ENCODE results near the gene PLXNC1. TPM values are rescaled to one million over a fixed set of nuclear protein-coding genes. Genes with fewer than 3 reads are reported as not detected.

Gene PLXNC1
- total and polyA plus RNA-seq, 9 donors = 8.2 to 33.7 (median 17.5) TPM

GRCh38 chr12:94174576-94174975 lies 26.2 kb downstream of the PLXNC1 start:
- intact Hi-C loops (cut with DNase I) = no loop called here
- Histone ChIP-seq H3K4me1 (ENCODE audit: insufficient read depth) (no peaks in the 10 kb centered on the region), H3K27me3 (no peaks in the 10 kb centered on the region), H3K9me3 (no peaks in the 10 kb centered on the region), H3K4me3 (no peak overlapping the region), H3K27ac (no peak overlapping the region), H3K36me3 (no peaks in the 10 kb centered on the region)
- no peak for TF ChIP-seq EP300 (IDR thresholded peaks at IDR 0.05)
- TF ChIP-seq, protein P1, sequence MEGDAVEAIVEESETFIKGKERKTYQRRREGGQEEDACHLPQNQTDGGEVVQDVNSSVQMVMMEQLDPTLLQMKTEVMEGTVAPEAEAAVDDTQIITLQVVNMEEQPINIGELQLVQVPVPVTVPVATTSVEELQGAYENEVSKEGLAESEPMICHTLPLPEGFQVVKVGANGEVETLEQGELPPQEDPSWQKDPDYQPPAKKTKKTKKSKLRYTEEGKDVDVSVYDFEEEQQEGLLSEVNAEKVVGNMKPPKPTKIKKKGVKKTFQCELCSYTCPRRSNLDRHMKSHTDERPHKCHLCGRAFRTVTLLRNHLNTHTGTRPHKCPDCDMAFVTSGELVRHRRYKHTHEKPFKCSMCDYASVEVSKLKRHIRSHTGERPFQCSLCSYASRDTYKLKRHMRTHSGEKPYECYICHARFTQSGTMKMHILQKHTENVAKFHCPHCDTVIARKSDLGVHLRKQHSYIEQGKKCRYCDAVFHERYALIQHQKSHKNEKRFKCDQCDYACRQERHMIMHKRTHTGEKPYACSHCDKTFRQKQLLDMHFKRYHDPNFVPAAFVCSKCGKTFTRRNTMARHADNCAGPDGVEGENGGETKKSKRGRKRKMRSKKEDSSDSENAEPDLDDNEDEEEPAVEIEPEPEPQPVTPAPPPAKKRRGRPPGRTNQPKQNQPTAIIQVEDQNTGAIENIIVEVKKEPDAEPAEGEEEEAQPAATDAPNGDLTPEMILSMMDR (IDR thresholded peaks at IDR 0.05) = no peak
- TF ChIP-seq POLR2A (IDR thresholded peaks at IDR 0.05) = no peak
- DNase-seq = no peak
- WGBS, 3 donors = 79 to 92% (median 86%) methylated on average over 1 of the region's 1 CpG

DNA sequence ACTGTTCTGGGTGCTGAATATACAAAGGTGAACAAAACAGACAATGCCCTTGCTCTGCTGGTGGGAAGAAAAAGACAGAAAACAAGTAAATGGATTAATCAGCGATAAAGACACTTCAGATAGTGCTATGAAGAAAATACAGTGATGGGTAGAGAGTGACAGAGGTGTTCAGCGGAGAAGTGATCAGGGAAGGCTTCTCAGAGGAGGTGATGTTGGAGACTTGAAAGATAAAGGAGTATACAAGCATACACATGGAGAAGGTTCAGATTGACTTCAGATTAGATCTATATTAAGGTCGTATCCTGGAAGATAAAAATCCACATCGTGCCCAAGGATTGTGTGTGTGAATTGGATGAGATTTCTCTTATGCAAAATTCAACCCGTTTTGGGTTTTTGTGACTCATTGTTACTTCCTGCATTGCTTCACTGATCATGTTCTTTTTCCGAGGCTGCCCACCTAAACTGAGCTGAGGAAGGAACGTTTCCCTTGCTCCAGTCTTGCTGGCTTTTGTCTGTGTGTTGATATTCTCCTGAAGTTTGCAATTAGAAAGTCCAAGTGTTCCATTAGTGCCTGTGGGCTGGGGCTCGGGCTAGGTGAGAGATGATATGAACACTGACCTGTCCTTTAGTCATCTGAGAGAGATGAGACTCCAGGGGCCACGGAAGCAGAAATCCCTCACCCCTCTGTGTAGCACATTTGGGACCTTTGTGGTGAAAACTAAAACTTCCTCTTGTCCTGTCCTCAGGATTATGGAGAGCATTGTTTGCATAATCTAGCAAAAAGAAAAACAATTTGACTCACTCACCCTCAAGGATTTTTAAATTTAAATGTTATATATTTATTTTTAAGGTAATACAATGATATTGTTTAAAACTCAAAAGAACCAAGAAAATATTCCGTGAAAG lies 27.6 kb downstream of the PLXNC1 start:
- WGBS, 3 donors = 74 to 80% (median 76%) methylated on average over 10 of the region's 10 CpGs
- TF ChIP-seq, protein P1 (IDR thresholded peaks at IDR 0.05) = no peak
- TF ChIP-seq EP300 (IDR thresholded peaks at IDR 0.05) = no peak
- no peak for TF ChIP-seq POLR2A (IDR thresholded peaks at IDR 0.05)
- no peaks in the 10 kb centered on the region for H3K27me3 ChIP-seq
- H3K4me1 ChIP-seq (ENCODE audit: insufficient read depth) = no peaks in the 10 kb centered on the region
- H3K9me3 ChIP-seq = no peaks in the 10 kb centered on the region
- intact Hi-C loops (cut with DNase I) = no loop called here
- H3K27ac ChIP-seq = no peak overlapping the region
- no peaks in the 10 kb centered on the region for H3K36me3 ChIP-seq
- no peak for DNase-seq
- H3K4me3 ChIP-seq = no peak overlapping the region

- Histone ChIP-seq H3K9me3 (no peaks in the 10 kb centered on the region), H3K27ac (no peak overlapping the region), H3K27me3 (no peaks in the 10 kb centered on the region), H3K36me3 (no peaks in the 10 kb centered on the region), H3K4me3 (no peak overlapping the region), H3K4me1 (ENCODE audit: insufficient read depth) (no peaks in the 10 kb centered on the region)
- DNase-seq = no peak
- TF ChIP-seq, protein P1 (IDR thresholded peaks at IDR 0.05) = no peak
- TF ChIP-seq EP300 (IDR thresholded peaks at IDR 0.05) = no peak
- no peak for TF ChIP-seq POLR2A (IDR thresholded peaks at IDR 0.05)
- intact Hi-C loops (cut with DNase I) = no loop called here
These were observed 29.7 kb downstream of the PLXNC1 start for GRCh38 chr12:94178054-94178453.

DNA sequence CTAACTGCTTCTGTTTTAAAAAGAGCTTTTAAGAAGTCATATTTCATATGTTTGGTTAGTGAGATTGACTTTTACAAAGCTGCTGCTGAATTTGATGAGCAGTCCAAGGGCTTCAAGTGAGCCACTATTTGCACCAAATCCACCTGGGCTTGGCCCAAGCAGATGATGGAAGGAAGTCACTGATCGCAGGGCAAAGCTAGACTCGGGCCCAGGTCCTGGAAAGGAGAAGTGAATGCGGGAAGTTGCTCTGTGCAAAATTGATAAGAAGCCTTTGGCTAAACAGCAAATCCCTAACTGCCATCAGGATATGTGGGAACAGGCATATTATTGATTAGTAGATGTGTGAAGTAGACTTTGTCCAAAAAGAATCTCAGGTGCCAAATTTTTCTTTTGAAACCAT lies 30.5 kb downstream of the PLXNC1 start:
- Histone ChIP-seq H3K4me1 (ENCODE audit: insufficient read depth) (no peaks in the 10 kb centered on the region), H3K9me3 (no peaks in the 10 kb centered on the region), H3K4me3 (no peak overlapping the region), H3K36me3 (no peaks in the 10 kb centered on the region), H3K27me3 (no peaks in the 10 kb centered on the region), H3K27ac (no peak overlapping the region)
- TF ChIP-seq POLR2A (IDR thresholded peaks at IDR 0.05) (no peak), EP300 (IDR thresholded peaks at IDR 0.05) (no peak)
- TF ChIP-seq, protein P1 (IDR thresholded peaks at IDR 0.05) = no peak
- no peak for DNase-seq
- intact Hi-C loops (cut with DNase I) = no loop called here
- WGBS, 3 donors = 92 to 97% (median 94%) methylated on average over 3 of the region's 3 CpGs
